ENCODE data around the gene IGSF21. TPM values are rescaled to one million over a fixed set of nuclear protein-coding genes. Genes with fewer than 3 reads are reported as not detected.

Gene IGSF21
- polyA plus RNA-seq, 1 donor (not counting 4 experiments of a cell fraction or from before 2014, with no cell fraction given), result not detected

DNA sequence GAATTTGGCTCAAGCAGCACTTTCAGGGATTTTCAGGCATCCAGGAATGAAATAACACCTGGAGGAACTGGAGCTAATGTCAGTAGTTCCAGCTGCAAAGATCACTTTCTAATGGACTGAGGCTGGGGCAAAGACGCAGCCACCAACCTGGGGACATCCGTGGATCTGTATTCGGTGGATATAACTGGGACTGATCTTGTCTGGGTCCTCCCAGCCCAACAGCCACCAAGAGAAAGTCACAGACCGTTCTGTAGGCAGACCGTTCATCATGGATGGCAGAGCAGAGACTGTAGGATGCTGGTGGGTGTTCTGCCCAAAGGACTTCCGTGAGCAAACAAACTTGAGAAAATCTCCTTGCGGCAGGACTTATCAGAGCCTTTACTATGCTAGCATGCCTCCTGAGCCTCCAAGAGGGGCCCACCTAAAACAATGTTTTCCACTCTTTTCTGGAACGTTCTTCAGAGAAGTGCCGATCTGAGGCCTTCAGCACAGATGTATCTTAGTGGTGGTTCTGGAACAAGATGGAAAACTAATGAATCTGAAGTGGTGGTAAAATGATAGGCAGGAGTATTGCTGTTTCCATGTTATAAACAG lies 287.1 kb downstream of the IGSF21 start:
- Histone ChIP-seq H3K9me1 (ENCODE audit: control insufficient read depth, extremely low read depth, insufficient read depth, low read length) (no peaks in the 10 kb centered on the region), H3K27me3 (ENCODE audit: control insufficient read depth, extremely low read depth, insufficient read depth, low read length) (no peaks in the 10 kb centered on the region), H4K20me1 (ENCODE audit: control insufficient read depth, extremely low read depth, insufficient read depth, low read length) (no peaks in the 10 kb centered on the region), H2AFZ (ENCODE audit: control insufficient read depth, low read length) (no peak overlapping the region), H3K4me1 (ENCODE audit: control insufficient read depth, extremely low read depth, insufficient read depth, low read length) (no peaks in the 10 kb centered on the region), H3K4me3 (ENCODE audit: control insufficient read depth in 2 of 3, extremely low read depth in 1 of 3, insufficient read depth in 2 of 3, low read depth in 1 of 3, low read length in 3 of 3) (no peak overlapping the region), H3K4me2 (ENCODE audit: control insufficient read depth, extremely low read depth, insufficient read depth, low read depth, low read length) (no peak overlapping the region), H3K27ac (ENCODE audit: control insufficient read depth, insufficient read depth, low read length) (no peak overlapping the region), H3K36me3 (ENCODE audit: control insufficient read depth in 2 of 2, extremely low read depth in 1 of 2, insufficient read depth in 2 of 2, low read length in 2 of 2) (no peaks in the 10 kb centered on the region), H3K9me3 (ENCODE audit: control insufficient read depth, low read depth, low read length) (no peaks in the 10 kb centered on the region), H3K9ac (ENCODE audit: control insufficient read depth, extremely low read depth, insufficient read depth, low read length) (no peak overlapping the region), H3K79me2 (ENCODE audit: control insufficient read depth, insufficient read depth, low read length) (no peaks in the 10 kb centered on the region)
- TF ChIP-seq, protein P1, sequence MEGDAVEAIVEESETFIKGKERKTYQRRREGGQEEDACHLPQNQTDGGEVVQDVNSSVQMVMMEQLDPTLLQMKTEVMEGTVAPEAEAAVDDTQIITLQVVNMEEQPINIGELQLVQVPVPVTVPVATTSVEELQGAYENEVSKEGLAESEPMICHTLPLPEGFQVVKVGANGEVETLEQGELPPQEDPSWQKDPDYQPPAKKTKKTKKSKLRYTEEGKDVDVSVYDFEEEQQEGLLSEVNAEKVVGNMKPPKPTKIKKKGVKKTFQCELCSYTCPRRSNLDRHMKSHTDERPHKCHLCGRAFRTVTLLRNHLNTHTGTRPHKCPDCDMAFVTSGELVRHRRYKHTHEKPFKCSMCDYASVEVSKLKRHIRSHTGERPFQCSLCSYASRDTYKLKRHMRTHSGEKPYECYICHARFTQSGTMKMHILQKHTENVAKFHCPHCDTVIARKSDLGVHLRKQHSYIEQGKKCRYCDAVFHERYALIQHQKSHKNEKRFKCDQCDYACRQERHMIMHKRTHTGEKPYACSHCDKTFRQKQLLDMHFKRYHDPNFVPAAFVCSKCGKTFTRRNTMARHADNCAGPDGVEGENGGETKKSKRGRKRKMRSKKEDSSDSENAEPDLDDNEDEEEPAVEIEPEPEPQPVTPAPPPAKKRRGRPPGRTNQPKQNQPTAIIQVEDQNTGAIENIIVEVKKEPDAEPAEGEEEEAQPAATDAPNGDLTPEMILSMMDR (optimal IDR thresholded peaks at IDR 0.05 in 1 of 3, IDR thresholded peaks at IDR 0.05 in 1 of 3, conservative IDR thresholded peaks at IDR 0.05 in 1 of 3; ENCODE audit: extremely low read depth in 1 of 3, insufficient read depth in 2 of 3, low read length in 3 of 3), result no peak
- DNase-seq (ENCODE audit: low read depth, low spot score) (no peak), FAIRE-seq (no peak)
- dilution Hi-C loops (cut with MboI; ENCODE audit: extremely low pct_ligation_motif_present, low sequenced_read_pairs), result no loop called here

DNA sequence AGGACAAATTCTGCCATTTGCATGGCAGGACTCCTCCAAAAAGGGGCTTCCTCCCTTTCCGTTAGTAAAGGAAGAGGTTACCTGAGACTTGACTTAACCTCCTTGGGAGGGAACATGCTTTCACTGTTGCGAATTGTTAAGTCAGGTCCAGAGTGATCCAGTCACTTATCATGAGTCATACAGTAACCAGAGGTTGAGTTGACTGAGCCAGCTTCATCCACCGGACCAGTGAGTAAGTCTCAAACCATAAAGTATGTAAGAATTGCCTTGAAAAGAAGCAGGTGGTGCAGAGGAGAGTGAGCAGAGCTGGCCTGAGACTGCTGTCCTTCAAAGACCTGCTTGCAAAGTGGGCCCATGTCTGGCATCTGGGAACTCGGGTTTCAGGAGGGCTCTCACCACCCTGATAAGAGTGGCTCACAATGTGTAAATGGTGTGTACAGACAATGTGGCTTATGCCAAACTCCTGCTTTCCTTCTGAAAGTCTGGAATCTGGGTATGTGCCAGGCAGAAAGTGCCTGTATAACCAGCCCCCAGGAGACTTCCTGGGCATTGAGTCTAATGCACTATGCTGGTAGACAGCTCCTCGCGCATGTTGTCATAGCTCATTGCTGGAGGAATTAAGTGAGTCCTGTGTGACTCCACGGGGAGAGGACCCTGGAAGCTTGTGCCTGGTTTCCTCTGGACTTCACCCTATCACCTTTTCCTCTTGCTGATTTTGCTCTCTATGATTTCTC lies 288.8 kb downstream of the IGSF21 start:
- H2AFZ ChIP-seq (ENCODE audit: control insufficient read depth, low read length), result no peak overlapping the region
- H3K9me3 ChIP-seq (ENCODE audit: control insufficient read depth, low read depth, low read length), result no peaks in the 10 kb centered on the region
- H3K4me1 ChIP-seq (ENCODE audit: control insufficient read depth, extremely low read depth, insufficient read depth, low read length), result no peaks in the 10 kb centered on the region
- H3K79me2 ChIP-seq (ENCODE audit: control insufficient read depth, insufficient read depth, low read length), result no peaks in the 10 kb centered on the region
- H3K36me3 ChIP-seq (ENCODE audit: control insufficient read depth in 2 of 2, extremely low read depth in 1 of 2, insufficient read depth in 2 of 2, low read length in 2 of 2), result no peaks in the 10 kb centered on the region
- FAIRE-seq, result no peak
- no peak overlapping the region for H3K9ac ChIP-seq (ENCODE audit: control insufficient read depth, extremely low read depth, insufficient read depth, low read length)
- H4K20me1 ChIP-seq (ENCODE audit: control insufficient read depth, extremely low read depth, insufficient read depth, low read length), result no peaks in the 10 kb centered on the region
- H3K4me2 ChIP-seq (ENCODE audit: control insufficient read depth, extremely low read depth, insufficient read depth, low read depth, low read length), result no peak overlapping the region
- H3K27me3 ChIP-seq (ENCODE audit: control insufficient read depth, extremely low read depth, insufficient read depth, low read length), result no peaks in the 10 kb centered on the region
- dilution Hi-C loops (cut with MboI; ENCODE audit: extremely low pct_ligation_motif_present, low sequenced_read_pairs), result no loop called here
- no peak overlapping the region for H3K27ac ChIP-seq (ENCODE audit: control insufficient read depth, insufficient read depth, low read length)
- H3K9me1 ChIP-seq (ENCODE audit: control insufficient read depth, extremely low read depth, insufficient read depth, low read length), result no peaks in the 10 kb centered on the region
- DNase-seq (ENCODE audit: low read depth, low spot score), result no peak
- no peak for TF ChIP-seq EZH2 (IDR thresholded peaks at IDR 0.05; ENCODE audit: low read length)
- TF ChIP-seq, protein P1 (optimal IDR thresholded peaks at IDR 0.05 in 1 of 3, IDR thresholded peaks at IDR 0.05 in 1 of 3, conservative IDR thresholded peaks at IDR 0.05 in 1 of 3; ENCODE audit: extremely low read depth in 1 of 3, insufficient read depth in 2 of 3, low read length in 3 of 3), result no peak
- H3K4me3 ChIP-seq (ENCODE audit: control insufficient read depth in 2 of 3, extremely low read depth in 1 of 3, insufficient read depth in 2 of 3, low read depth in 1 of 3, low read length in 3 of 3), result no peak overlapping the region

All from keratinocyte (primary cell).